Measurements from ENCODE around the gene SUCLG2.
"Not testable (repeated sequence)": the region's sequence is repeated elsewhere in the genome, so short reads cannot be mapped to it uniquely, and the experiment has no call there.

Gene SUCLG2

GRCh38 chr3:67558426-67558825 is 96.0 kb downstream of the SUCLG2 start:
- no peaks in the 10 kb centered on the region for H3K9me3 Mint-ChIP-seq
- no peak for DNase-seq
- ATAC-seq (replicated peaks) = no peak
- H3K27me3 Mint-ChIP-seq = no peaks in the 10 kb centered on the region
- no peak overlapping the region for H3K4me3 Mint-ChIP-seq
- H3K27ac Mint-ChIP-seq = no peak overlapping the region
- peaks cover 13 to 39% of the 10 kb centered on the region in 2 donors for H3K4me1 Mint-ChIP-seq (ENCODE audit: low read depth in 2 of 2)
- H3K36me3 Mint-ChIP-seq (ENCODE audit: insufficient read depth) = peaks cover 12% of the 10 kb centered on the region

- Mint-ChIP-seq H3K27ac (no peak overlapping the region), H3K4me3 (no peak overlapping the region), H3K36me3 (ENCODE audit: insufficient read depth) (peaks cover 12% of the 10 kb centered on the region), H3K27me3 (no peaks in the 10 kb centered on the region), H3K9me3 (no peaks in the 10 kb centered on the region), H3K4me1 (ENCODE audit: low read depth in 2 of 2) (peaks cover 13 to 39% of the 10 kb centered on the region in 2 donors)
- DNase-seq = no peak
- ATAC-seq (replicated peaks) = no peak
These were observed 96.5 kb downstream of the SUCLG2 start for GRCh38 chr3:67557848-67558355.

GRCh38 chr3:67551361-67552016 is 102.9 kb downstream of the SUCLG2 start:
- DNase-seq (no peak), ATAC-seq (replicated peaks) (no peak)
- Mint-ChIP-seq H3K9me3 (no peaks in the 10 kb centered on the region), H3K4me1 (ENCODE audit: low read depth in 2 of 2) (peaks cover 16 to 19% of the 10 kb centered on the region in 2 donors), H3K27ac (no peak overlapping the region), H3K27me3 (no peaks in the 10 kb centered on the region), H3K36me3 (ENCODE audit: insufficient read depth) (peaks cover 10% of the 10 kb centered on the region), H3K4me3 (no peak overlapping the region)

GRCh38 chr3:67550541-67550940 is 103.9 kb downstream of the SUCLG2 start:
- no peak overlapping the region for H3K4me3 Mint-ChIP-seq
- no peaks in the 10 kb centered on the region for H3K9me3 Mint-ChIP-seq
- H3K27ac Mint-ChIP-seq = no peak overlapping the region
- peaks cover 6% of the 10 kb centered on the region for H3K36me3 Mint-ChIP-seq (ENCODE audit: insufficient read depth)
- peaks cover 16 to 22% of the 10 kb centered on the region in 2 donors for H3K4me1 Mint-ChIP-seq (ENCODE audit: low read depth in 2 of 2)
- no peak for DNase-seq
- no peaks in the 10 kb centered on the region for H3K27me3 Mint-ChIP-seq
- ATAC-seq (replicated peaks) = no peak

- DNase-seq; ATAC-seq (replicated peaks); H3K9me3 Mint-ChIP-seq; H3K27me3 Mint-ChIP-seq; H3K27ac Mint-ChIP-seq; H3K36me3 Mint-ChIP-seq (ENCODE audit: insufficient read depth); H3K4me3 Mint-ChIP-seq: not testable (repeated sequence)
- H3K4me1 Mint-ChIP-seq (ENCODE audit: low read depth in 2 of 2) = peaks cover 17 to 36% of the 10 kb centered on the region in 2 donors
These were observed 111.7 kb downstream of the SUCLG2 start for GRCh38 chr3:67542502-67543250.

GRCh38 chr3:67540198-67540894 is 114.1 kb downstream of the SUCLG2 start:
- H3K4me1 Mint-ChIP-seq (ENCODE audit: low read depth in 2 of 2) = peaks cover 18 to 39% of the 10 kb centered on the region in 2 donors
- H3K36me3 Mint-ChIP-seq (ENCODE audit: insufficient read depth) = peaks cover 3% of the 10 kb centered on the region
- ATAC-seq (replicated peaks) (no peak), DNase-seq (no peak)
- H3K27ac Mint-ChIP-seq = peak overlapping the region in 1 of 2 donors; percentile 69
- peaks cover 0 to 10% of the 10 kb centered on the region in 2 donors for H3K9me3 Mint-ChIP-seq
- H3K27me3 Mint-ChIP-seq = no peaks in the 10 kb centered on the region
- no peak overlapping the region for H3K4me3 Mint-ChIP-seq

GRCh38 chr3:67537203-67537602 is 117.2 kb downstream of the SUCLG2 start:
- H3K9me3 Mint-ChIP-seq; H3K27ac Mint-ChIP-seq; H3K36me3 Mint-ChIP-seq (ENCODE audit: insufficient read depth): not testable (repeated sequence)

GRCh38 chr3:67535006-67535405 is 119.4 kb downstream of the SUCLG2 start:
- peaks cover 23 to 29% of the 10 kb centered on the region in 2 donors for H3K4me1 Mint-ChIP-seq (ENCODE audit: low read depth in 2 of 2)

More at GRCh38 chr3:67537203-67537602, 117.2 kb downstream of the SUCLG2 start:
- H3K4me1 Mint-ChIP-seq (ENCODE audit: low read depth in 2 of 2) = peaks cover 19 to 29% of the 10 kb centered on the region in 2 donors
- not testable (repeated sequence) for ATAC-seq (replicated peaks); H3K4me3 Mint-ChIP-seq; DNase-seq; H3K27me3 Mint-ChIP-seq

GRCh38 chr3:67534594-67534993 is 119.8 kb downstream of the SUCLG2 start:
- Mint-ChIP-seq H3K4me1 (ENCODE audit: low read depth in 2 of 2) (peaks cover 21 to 25% of the 10 kb centered on the region in 2 donors), H3K9me3 (peaks cover 0 to 8% of the 10 kb centered on the region in 2 donors), H3K4me3 (no peak overlapping the region), H3K27ac (peak overlapping the region in 1 of 2 donors; percentile 71), H3K27me3 (no peaks in the 10 kb centered on the region), H3K36me3 (ENCODE audit: insufficient read depth) (no peaks in the 10 kb centered on the region)
- no peak for DNase-seq
- ATAC-seq (replicated peaks) = no peak

More at GRCh38 chr3:67535006-67535405, 119.4 kb downstream of the SUCLG2 start:
- Mint-ChIP-seq H3K36me3 (ENCODE audit: insufficient read depth) (no peaks in the 10 kb centered on the region), H3K27me3 (no peaks in the 10 kb centered on the region), H3K27ac (peak overlapping the region in 1 of 2 donors; percentile 71), H3K4me3 (no peak overlapping the region), H3K9me3 (peaks cover 0 to 8% of the 10 kb centered on the region in 2 donors)
- ATAC-seq (replicated peaks) = no peak
- DNase-seq = no peak

GRCh38 chr3:67531181-67532101 is 123.0 kb downstream of the SUCLG2 start:
- DNase-seq (no peak), ATAC-seq (replicated peaks) (no peak)
- Mint-ChIP-seq H3K27ac (no peak overlapping the region), H3K9me3 (no peaks in the 10 kb centered on the region), H3K27me3 (no peaks in the 10 kb centered on the region), H3K4me1 (ENCODE audit: low read depth in 2 of 2) (peaks cover 15 to 36% of the 10 kb centered on the region in 2 donors), H3K36me3 (ENCODE audit: insufficient read depth) (peaks cover 6% of the 10 kb centered on the region), H3K4me3 (no peak overlapping the region)

GRCh38 chr3:67529915-67530314 is 124.5 kb downstream of the SUCLG2 start:
- ATAC-seq (replicated peaks) = no peak
- Mint-ChIP-seq H3K4me3 (no peak overlapping the region), H3K9me3 (no peaks in the 10 kb centered on the region), H3K4me1 (ENCODE audit: low read depth in 2 of 2) (peaks cover 6 to 27% of the 10 kb centered on the region in 2 donors), H3K36me3 (ENCODE audit: insufficient read depth) (peaks cover 6% of the 10 kb centered on the region), H3K27ac (peak overlapping the region in 1 of 2 donors; percentile 2), H3K27me3 (no peaks in the 10 kb centered on the region)
- DNase-seq = no peak

GRCh38 chr3:67529337-67529736 is 125.1 kb downstream of the SUCLG2 start:
- Mint-ChIP-seq H3K27ac (peak overlapping the region in 1 of 2 donors; percentile 48), H3K36me3 (ENCODE audit: insufficient read depth) (peaks cover 6% of the 10 kb centered on the region), H3K4me3 (no peak overlapping the region), H3K27me3 (no peaks in the 10 kb centered on the region), H3K4me1 (ENCODE audit: low read depth in 2 of 2) (peaks cover 6 to 24% of the 10 kb centered on the region in 2 donors), H3K9me3 (no peaks in the 10 kb centered on the region)
- DNase-seq = no peak
- no peak for ATAC-seq (replicated peaks)

Measured in effector memory CD8-positive, alpha-beta T cell (primary cell).